ENCODE data around the gene BSPH1.

- no peak for TF ChIP-seq EZH2 (IDR thresholded peaks at IDR 0.05; ENCODE audit: borderline replicate concordance, insufficient read depth, low read length, poor library complexity, severe bottlenecking)
- TF ChIP-seq POLR2AphosphoS5 (IDR thresholded peaks at IDR 0.05): no peak
- TF ChIP-seq CTCF (IDR thresholded peaks at IDR 0.05; ENCODE audit: poor library complexity, severe bottlenecking): no peak
- TF ChIP-seq EP300 (conservative IDR thresholded peaks at IDR 0.05; ENCODE audit: poor library complexity, severe bottlenecking): no peak
- no peak for TF ChIP-seq REST (IDR thresholded peaks at IDR 0.05; ENCODE audit: borderline replicate concordance)
Measured at GRCh38 chr19:47998800-47999199, 6.8 kb upstream of the BSPH1 start.

All from neural cell (in vitro differentiated cells).